IMR-90 (cell line): ENCODE results near the gene MGLL. TPM values are rescaled to one million over a fixed set of nuclear protein-coding genes. Genes with fewer than 3 reads are reported as not detected.

ENCODE experiments used
- ATAC-seq: fragments of 200-7000 bp; cut with Tn5 transposase; 2 replicates; pipeline ENCODE4 v1.9.1; 2020; ENCODE audit warnings: low read depth, mild to moderate bottlenecking, moderate library complexity
- BruUV-seq: library from RNA; stranded (reverse); fragments of 400-500 nt; replicated peaks from 2 replicates; lab custom pipeline; 2021; lab: Mats Ljungman, UMichigan
- CTCF ChIA-PET: fragments of 300-600 bp; formaldehyde crosslinking; extraction: SDS; loops from one replicate; lab custom pipeline; 2021; ENCODE audit warnings: antibody characterized with exemption; lab: Yijun Ruan, JAX
- POLR2A ChIA-PET: fragments of 300-600 bp; sonication (Branson Sonifier 250); formaldehyde crosslinking; loops from one replicate; lab custom pipeline; 2022; ENCODE audit warnings: antibody characterized with exemption; ENCODE audit not compliant: unreplicated experiment; lab: Charles Lee
- DNase-seq: peaks from one replicate; pipeline ENCODE4 v3.0.0; 2013
- H2AFZ ChIP-seq: replicated peaks from 2 replicates; pipeline ENCODE3; 2013; ENCODE audit warnings: low read length, mild to moderate bottlenecking; ENCODE audit not compliant: poor library complexity
- H2AK5ac ChIP-seq: 2 replicates; pipeline ENCODE4 v1.6.1; 2013; ENCODE audit warnings: low read depth, low read length, inconsistent platforms
- H2AK9ac ChIP-seq: replicated peaks from 2 replicates; pipeline ENCODE3; 2013; ENCODE audit warnings: mild to moderate bottlenecking, low read depth, low read length, moderate library complexity; ENCODE audit not compliant: poor library complexity
- H2BK120ac ChIP-seq: 2 replicates; pipeline ENCODE4 v1.6.1; 2013; ENCODE audit warnings: low read depth, low read length, inconsistent platforms
- H2BK15ac ChIP-seq: 3 replicates; pipeline ENCODE4 v1.6.1; 2013; ENCODE audit warnings: low read depth, low read length, inconsistent platforms
- H2BK20ac ChIP-seq: 2 replicates; pipeline ENCODE4 v1.6.1; 2013; ENCODE audit warnings: low read depth, mild to moderate bottlenecking, inconsistent platforms, low read length, moderate library complexity
- H2BK5ac ChIP-seq: 2 replicates; pipeline ENCODE4 v1.6.1; 2013; ENCODE audit warnings: mild to moderate bottlenecking, low read depth, low read length, inconsistent platforms; ENCODE audit not compliant: poor library complexity, severe bottlenecking
- H3K14ac ChIP-seq: replicated peaks from 2 replicates; pipeline ENCODE4 v1.6.1; 2013; ENCODE audit warnings: low read depth, low read length, inconsistent platforms
- H3K18ac ChIP-seq: 2 replicates; pipeline ENCODE4 v1.6.1; 2013; ENCODE audit warnings: low read depth, low read length, control low read depth
- H3K23ac ChIP-seq: 2 replicates; pipeline ENCODE4 v1.6.1; 2013; ENCODE audit warnings: low read depth, low read length, inconsistent platforms
- H3K27ac ChIP-seq: 2 replicates; pipeline ENCODE4 v1.5.1; 2013; ENCODE audit warnings: mild to moderate bottlenecking, control low read depth, low read length; ENCODE audit not compliant: insufficient read depth
- H3K27me3 ChIP-seq: 2 replicates; pipeline ENCODE4 v1.6.1; 2013; ENCODE audit warnings: low read length; ENCODE audit not compliant: control insufficient read depth, insufficient read depth
- H3K36me3 ChIP-seq: 2 replicates; pipeline ENCODE4 v1.6.1; 2013; ENCODE audit warnings: low read length, mixed read lengths; ENCODE audit not compliant: control insufficient read depth, insufficient read depth
- H3K4ac ChIP-seq: 2 replicates; pipeline ENCODE4 v1.6.1; 2013; ENCODE audit warnings: low read depth, low read length, inconsistent platforms
- H3K4me1 ChIP-seq: 2 replicates; pipeline ENCODE4 v1.6.1; 2013; ENCODE audit warnings: low read length, mixed read lengths; ENCODE audit not compliant: control insufficient read depth, insufficient read depth
- H3K4me2 ChIP-seq: 2 replicates; pipeline ENCODE4 v1.6.1; 2013; ENCODE audit warnings: low read depth, mild to moderate bottlenecking, control low read depth, low read length, moderate library complexity
- H3K4me3 ChIP-seq: 2 replicates; pipeline ENCODE4 v1.5.1; 2013; ENCODE audit warnings: low read depth, mild to moderate bottlenecking, control low read depth, low read length, moderate library complexity; ENCODE audit not compliant: insufficient read depth
- H3K56ac ChIP-seq: 2 replicates; pipeline ENCODE4 v1.6.1; 2013; ENCODE audit warnings: low read length, inconsistent platforms; ENCODE audit not compliant: insufficient read depth; ENCODE audit errors: extremely low read depth
- H3K79me1 ChIP-seq, 2 experiments: 2 replicates each; pipeline ENCODE4 v1.6.1; 2013; ENCODE audit warnings: low read length in 2 of 2, inconsistent platforms in 1 of 2, low read depth in 1 of 2
- H3K9ac ChIP-seq: 2 replicates; pipeline ENCODE4 v1.6.1; 2013; ENCODE audit warnings: low read depth, low read length, control low read depth
- H3K9me1 ChIP-seq: 2 replicates; pipeline ENCODE4 v1.6.1; 2013; ENCODE audit warnings: low read length, inconsistent platforms; ENCODE audit not compliant: insufficient read depth
- H3K9me3 ChIP-seq: 2 replicates; pipeline ENCODE4 v1.6.1; 2013; ENCODE audit warnings: low read length; ENCODE audit not compliant: control insufficient read depth, insufficient read depth
- H4K20me1 ChIP-seq: 2 replicates; pipeline ENCODE4 v1.6.1; 2013; ENCODE audit warnings: low read length, inconsistent platforms; ENCODE audit not compliant: insufficient read depth
- H4K5ac ChIP-seq: 2 replicates; pipeline ENCODE4 v1.6.1; 2013; ENCODE audit warnings: mild to moderate bottlenecking, low read depth, low read length, control low read depth
- H4K8ac ChIP-seq, 2 experiments: 2 replicates each; pipeline ENCODE4 v1.6.1; 2013; ENCODE audit warnings: low read depth in 2 of 2, low read length in 2 of 2, control low read depth in 1 of 2, inconsistent platforms in 1 of 2
- H4K91ac ChIP-seq: 2 replicates; pipeline ENCODE4 v1.6.1; 2013; ENCODE audit warnings: low read depth, low read length, inconsistent platforms; ENCODE audit not compliant: insufficient read depth
- CEBPB ChIP-seq: IDR thresholded peaks from 2 replicates; pipeline ENCODE4 v1.6.1; 2012; ENCODE audit warnings: low read depth, low read length, improper control_type of control experiment
- CHD1 ChIP-seq: IDR thresholded peaks from 2 replicates; pipeline ENCODE4 v1.6.1; 2012; ENCODE audit warnings: low read depth, low read length, improper control_type of control experiment
- MXI1 ChIP-seq: IDR thresholded peaks from 2 replicates; pipeline ENCODE4 v1.6.1; 2012; ENCODE audit warnings: low read depth, mild to moderate bottlenecking, low read length, moderate library complexity, borderline replicate concordance
- POLR2A ChIP-seq: IDR thresholded peaks from 2 replicates; pipeline ENCODE4 v1.6.1; 2012; ENCODE audit warnings: mild to moderate bottlenecking, low read depth, low read length
- RAD21 ChIP-seq: IDR thresholded peaks from 2 replicates; pipeline ENCODE4 v1.6.1; 2012; ENCODE audit warnings: low read length, improper control_type of control experiment
- SMC3 ChIP-seq: fragments of 150-350 bp; IDR thresholded peaks from 2 replicates; pipeline ENCODE4 v1.6.1; 2016; ENCODE audit warnings: low read depth, mild to moderate bottlenecking, antibody characterized with exemption, low read length, moderate library complexity
- WGBS, 2 experiments: methylation state at CpG; one replicate each; pipeline versions ENCODE4 v1.1.5 to v1.1.7; 2013; ENCODE audit warnings: missing lambda C conversion rate in 2 of 2; ENCODE audit not compliant: insufficient read length in 1 of 2; ENCODE audit errors: extremely low coverage in 2 of 2; 5-methylcytosine and 5-hydroxymethylcytosine counted together
- dilution Hi-C: fragments of 300-500 bp; cut with HindIII; formaldehyde crosslinking; loops from one replicate; pipeline ENCODE4 v1.14.3; 2018; ENCODE audit warnings: low sequenced_read_pairs; ENCODE audit not compliant: unreplicated experiment
- in situ Hi-C: fragments of 300-500 bp; cut with MboI; formaldehyde crosslinking; loops from 3 replicates; pipeline ENCODE4 v1.14.3; 2019; ENCODE audit warnings: low sequenced_read_pairs, inconsistent platforms, mixed read lengths
- intact Hi-C: fragments of 100-400 bp; cut with micrococcal nuclease; formaldehyde crosslinking; loops from 2 replicates; pipeline ENCODE4 v1.10.0; 2022
- polyA plus RNA-seq, 3 experiments: library from polyadenylated mRNA; depleted of rRNA; stranded (reverse); fragments of >200 nt; gene quantifications; 2 replicates each; pipeline ENCODE4 v1.2.3, GENCODE V29; 2012; ENCODE audit warnings: low replicate concordance in 1 of 3
- total RNA-seq: library from RNA; depleted of rRNA; stranded (reverse); fragments of >200 nt; gene quantifications from 2 replicates; pipeline ENCODE4 v1.2.3, GENCODE V29; 2012
- TF ChIP-seq, protein P1 (sequence below): fragments of 150-350 bp; IDR thresholded peaks from 2 replicates; pipeline ENCODE4 v1.6.1; 2017; ENCODE audit warnings: mild to moderate bottlenecking, antibody characterized with exemption, low read length, low read depth
- TF ChIP-seq, protein P2 (sequence below): fragments of 150-350 bp; IDR thresholded peaks from 2 replicates; pipeline ENCODE4 v1.6.1; 2016; ENCODE audit warnings: low read depth, mild to moderate bottlenecking, low read length, moderate library complexity, borderline replicate concordance

Gene MGLL
- total and polyA plus RNA-seq, 2 of the 4 experiments (the other 2 are of a cell fraction), result 23.7 to 60.6 TPM

DNA sequence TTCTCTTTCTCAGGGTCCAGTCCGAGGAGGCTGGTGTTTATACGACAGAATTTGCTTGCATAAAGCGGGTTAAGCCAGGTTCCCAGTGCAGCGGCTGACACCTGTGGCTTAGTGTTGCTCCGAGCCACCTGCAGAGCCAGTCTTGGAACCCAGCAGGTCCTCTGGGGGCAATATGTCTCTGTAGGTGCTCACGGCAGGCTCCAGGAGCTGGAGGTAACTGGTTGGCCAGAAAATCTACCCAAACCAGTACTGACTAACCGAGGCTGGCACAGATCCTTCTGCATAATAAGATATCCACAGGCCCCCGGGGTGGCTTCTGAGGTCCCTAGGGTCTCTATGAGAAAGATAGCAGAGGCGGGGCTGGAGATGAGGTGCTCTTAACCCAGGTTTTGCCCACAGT is 3.2 kb downstream of the MGLL start:
- Histone ChIP-seq H2BK15ac (0 out of 3 replicates have a peak overlapping the region, but pooled peaks have one; percentile 24), H3K27me3 (no peaks in the 10 kb centered on the region), H3K18ac (no peak overlapping the region), H3K4ac (no peak overlapping the region; the same call in 1 of the 2 replicates), H4K20me1 (no peaks in the 10 kb centered on the region), H3K27ac (peak overlapping the region; percentile 24; the same call in 1 of the 2 replicates), H3K79me1 (peaks cover 38 to 78% of the 10 kb centered on the region in 2 experiments), H2BK20ac (no peak overlapping the region), H2AFZ (no peak overlapping the region), H3K9ac (no peak overlapping the region), H3K4me1 (peaks cover 31% of the 10 kb centered on the region), H2AK9ac (peak overlapping the region; percentile 10), H3K9me3 (no peaks in the 10 kb centered on the region), H2BK5ac (peak overlapping the region; percentile 10), H2BK120ac (peak overlapping the region; percentile 29; the same call in 1 of the 2 replicates), H4K8ac (no peak overlapping the region), H3K4me3 (no peak overlapping the region), H3K9me1 (peaks cover 18% of the 10 kb centered on the region), H4K91ac (no peak overlapping the region), H3K23ac (0 out of 2 replicates have a peak overlapping the region, but pooled peaks have one; percentile 29), H4K5ac (no peak overlapping the region), H3K14ac (no peak overlapping the region), H3K56ac (no peak overlapping the region), H3K4me2 (no peak overlapping the region), H2AK5ac (peak overlapping the region; percentile 38; the same call in 1 of the 2 replicates), H3K36me3 (peaks cover 25% of the 10 kb centered on the region)
- CTCF ChIA-PET, result no interaction called here
- DNase-seq (no peak), ATAC-seq (no peak)
- in situ Hi-C loops (no loop called here), dilution Hi-C loops (no loop called here), intact Hi-C loops (no loop called here)
- POLR2A ChIA-PET, result no interaction called here
- 75% methylated on average over 4 of the region's 9 CpGs; no CpG with 5 or more reads in 1 of the 2 experiments for WGBS, 2 experiments
- TF ChIP-seq, protein P1, sequence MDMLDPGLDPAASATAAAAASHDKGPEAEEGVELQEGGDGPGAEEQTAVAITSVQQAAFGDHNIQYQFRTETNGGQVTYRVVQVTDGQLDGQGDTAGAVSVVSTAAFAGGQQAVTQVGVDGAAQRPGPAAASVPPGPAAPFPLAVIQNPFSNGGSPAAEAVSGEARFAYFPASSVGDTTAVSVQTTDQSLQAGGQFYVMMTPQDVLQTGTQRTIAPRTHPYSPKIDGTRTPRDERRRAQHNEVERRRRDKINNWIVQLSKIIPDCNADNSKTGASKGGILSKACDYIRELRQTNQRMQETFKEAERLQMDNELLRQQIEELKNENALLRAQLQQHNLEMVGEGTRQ, result no peak
- no peak for TF ChIP-seq MXI1
- TF ChIP-seq, protein P2, sequence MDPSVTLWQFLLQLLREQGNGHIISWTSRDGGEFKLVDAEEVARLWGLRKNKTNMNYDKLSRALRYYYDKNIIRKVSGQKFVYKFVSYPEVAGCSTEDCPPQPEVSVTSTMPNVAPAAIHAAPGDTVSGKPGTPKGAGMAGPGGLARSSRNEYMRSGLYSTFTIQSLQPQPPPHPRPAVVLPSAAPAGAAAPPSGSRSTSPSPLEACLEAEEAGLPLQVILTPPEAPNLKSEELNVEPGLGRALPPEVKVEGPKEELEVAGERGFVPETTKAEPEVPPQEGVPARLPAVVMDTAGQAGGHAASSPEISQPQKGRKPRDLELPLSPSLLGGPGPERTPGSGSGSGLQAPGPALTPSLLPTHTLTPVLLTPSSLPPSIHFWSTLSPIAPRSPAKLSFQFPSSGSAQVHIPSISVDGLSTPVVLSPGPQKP, result no peak
- no peak for TF ChIP-seq CEBPB
- TF ChIP-seq RAD21, result no peak
- TF ChIP-seq CHD1, result no peak
- no peak for TF ChIP-seq SMC3
- no peak for TF ChIP-seq POLR2A
- BruUV-seq, result no TSS peak
